Fibroblast of peridontal ligament (primary cell): Measurements from ENCODE around the gene WDFY3.
A peak's percentile ranks its signal among the peaks of the same experiment; 100 is the strongest.

Source experiments
- DNase-seq: peaks from one replicate; pipeline ENCODE4 v3.0.0-alpha.2; 2010; ENCODE audit errors: extremely low read depth

WDFY3 gene

GRCh38 chr4:84952776-84953175 is 13.7 kb downstream of the WDFY3 start:
- no peak for DNase-seq

DNA sequence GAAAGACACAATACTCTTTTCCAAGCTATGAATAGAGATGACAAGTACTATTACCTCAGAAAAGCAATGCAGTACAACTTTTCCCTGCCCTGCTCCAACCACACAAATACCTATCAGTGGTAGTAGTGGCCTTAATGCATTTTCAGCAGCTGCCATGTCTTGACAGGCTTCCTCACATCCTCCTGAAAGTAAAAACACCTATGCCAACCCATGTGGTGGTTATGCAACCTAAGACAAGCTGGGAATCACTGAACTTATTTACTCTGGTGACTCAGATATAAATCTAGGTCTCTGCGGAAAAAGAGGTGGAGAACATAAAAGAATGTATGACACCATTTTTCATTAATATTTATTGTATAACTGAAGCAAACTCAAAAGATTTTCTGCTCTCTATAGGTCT is 14.5 kb downstream of the WDFY3 start:
- peak; percentile 43 for DNase-seq

GRCh38 chr4:84948056-84948455 is 18.4 kb downstream of the WDFY3 start:
- peak; percentile 35 for DNase-seq

GRCh38 chr4:84944947-84945346 is 21.5 kb downstream of the WDFY3 start:
- no peak for DNase-seq

- DNase-seq, result no peak
Measured at GRCh38 chr4:84940960-84941359, 25.5 kb downstream of the WDFY3 start.

DNA sequence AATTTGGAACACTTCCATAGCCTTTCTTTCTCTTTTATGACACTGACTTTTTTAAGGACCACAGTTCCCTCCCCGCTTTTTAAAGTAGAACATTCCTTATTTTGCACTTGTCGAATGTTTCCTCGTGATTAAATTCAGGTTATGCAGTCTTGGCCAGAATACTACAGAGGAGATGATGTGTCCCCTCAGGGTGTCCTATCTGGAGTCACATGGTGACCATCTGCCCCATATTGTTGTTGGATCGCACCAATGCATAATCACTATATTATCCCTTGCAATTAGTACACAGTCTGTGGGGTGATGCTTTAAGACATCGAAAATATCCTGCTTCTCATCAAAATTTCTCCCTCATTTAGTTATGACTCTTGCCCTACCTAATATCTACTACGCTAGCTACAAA is 27.4 kb downstream of the WDFY3 start:
- DNase-seq, result no peak

DNA sequence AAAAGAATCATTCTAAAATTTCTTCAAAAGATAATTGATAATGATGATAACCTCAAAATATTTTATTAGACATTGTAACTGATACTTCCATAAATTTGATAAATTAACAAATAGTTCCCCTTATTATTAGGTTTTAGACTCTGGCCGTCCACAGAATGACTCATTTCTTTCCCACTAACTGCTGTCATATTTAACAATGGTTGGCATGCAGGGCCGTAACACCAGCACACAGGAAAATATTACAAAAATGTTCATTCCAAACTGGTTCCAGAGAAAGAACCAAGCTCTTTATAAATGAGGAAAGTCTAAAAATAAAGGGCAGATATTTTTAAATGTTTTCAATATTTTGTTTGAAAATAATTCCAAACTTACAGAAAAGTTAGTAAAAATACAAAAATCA is 28.2 kb downstream of the WDFY3 start:
- DNase-seq, result peak; percentile 77

- no peak for DNase-seq
Measured at GRCh38 chr4:84937381-84937977, 29.0 kb downstream of the WDFY3 start.

DNA sequence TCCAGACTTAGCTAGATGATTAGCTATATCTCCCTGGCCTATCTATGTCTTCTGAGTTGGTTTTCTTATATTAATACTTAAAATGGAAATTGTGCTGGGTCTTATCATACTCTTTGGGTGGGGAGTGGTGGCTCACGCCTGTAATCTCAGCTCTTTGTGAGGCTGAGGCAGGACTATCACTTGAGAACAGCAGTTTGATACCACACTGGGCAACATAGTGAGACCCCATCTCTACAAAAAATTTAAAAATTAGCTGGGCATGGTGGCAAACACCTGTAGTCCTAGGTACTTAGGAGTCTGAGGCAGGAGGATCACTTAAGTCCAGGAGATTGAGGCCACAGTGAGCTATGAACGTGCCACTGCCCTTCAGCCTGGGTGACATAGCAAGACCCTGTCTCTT is 30.4 kb downstream of the WDFY3 start:
- no peak for DNase-seq

DNA sequence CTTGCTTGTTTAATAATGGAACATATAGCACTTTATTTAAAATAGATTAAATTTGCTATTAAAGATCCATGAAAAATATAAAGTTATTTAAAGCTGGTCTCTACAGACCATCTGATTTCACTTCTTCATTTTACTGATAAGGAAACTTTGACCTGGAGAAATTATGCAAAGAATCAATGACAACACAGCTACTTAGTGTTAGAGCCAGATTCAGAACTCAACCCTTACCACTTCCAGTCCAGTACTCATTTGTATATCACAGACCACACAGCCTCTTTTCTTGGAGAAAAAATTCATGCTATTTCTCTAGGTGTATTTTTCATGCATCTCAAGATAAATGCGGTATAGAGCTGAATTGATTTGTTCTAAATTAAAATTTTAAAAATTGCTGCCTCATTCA is 34.0 kb downstream of the WDFY3 start:
- no peak for DNase-seq

GRCh38 chr4:84931961-84932360 is 34.5 kb downstream of the WDFY3 start:
- DNase-seq, result no peak

GRCh38 chr4:84931274-84931673 is 35.2 kb downstream of the WDFY3 start:
- no peak for DNase-seq

DNA sequence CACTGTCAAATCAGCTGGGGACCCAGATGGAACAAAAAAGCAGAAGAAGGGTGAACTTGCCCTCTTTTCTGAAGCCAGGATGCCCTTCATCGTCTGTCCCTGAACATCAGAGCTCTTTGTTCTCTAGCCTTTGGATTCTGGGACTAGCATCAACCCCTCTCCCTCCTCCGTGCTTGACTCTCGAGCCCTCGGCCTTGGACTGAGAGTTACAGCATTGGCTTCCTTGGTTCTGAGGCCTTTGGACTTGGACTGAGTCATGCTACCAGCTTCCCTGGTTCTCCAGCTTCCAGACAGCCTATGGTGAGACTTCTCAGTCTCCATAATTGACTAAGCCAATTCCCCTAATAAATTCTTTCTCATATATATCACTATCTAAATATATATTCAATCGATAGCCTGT is 38.4 kb downstream of the WDFY3 start:
- no peak for DNase-seq

GRCh38 chr4:84927428-84927827 is 39.1 kb downstream of the WDFY3 start:
- DNase-seq, result no peak

GRCh38 chr4:84925558-84925957 is 40.9 kb downstream of the WDFY3 start:
- DNase-seq, result no peak

DNA sequence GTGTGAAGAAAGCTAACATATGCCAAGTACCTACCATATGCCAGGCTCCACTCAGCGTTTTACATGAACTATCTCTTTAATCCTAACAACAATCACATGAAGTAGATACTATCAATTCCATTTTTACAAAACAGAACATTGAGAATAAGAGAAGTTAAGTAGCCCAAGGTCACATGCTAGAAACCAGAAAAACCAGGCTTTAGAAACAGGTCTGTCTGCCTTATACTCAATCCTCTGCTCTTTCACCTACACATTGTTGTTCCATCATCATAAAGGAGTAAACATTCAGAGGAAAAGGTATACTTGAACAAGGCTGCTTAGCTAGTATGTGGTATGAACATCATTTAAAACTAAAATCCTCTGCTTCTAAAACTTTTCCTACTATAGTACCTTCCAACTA is 42.1 kb downstream of the WDFY3 start:
- DNase-seq, result no peak

DNA sequence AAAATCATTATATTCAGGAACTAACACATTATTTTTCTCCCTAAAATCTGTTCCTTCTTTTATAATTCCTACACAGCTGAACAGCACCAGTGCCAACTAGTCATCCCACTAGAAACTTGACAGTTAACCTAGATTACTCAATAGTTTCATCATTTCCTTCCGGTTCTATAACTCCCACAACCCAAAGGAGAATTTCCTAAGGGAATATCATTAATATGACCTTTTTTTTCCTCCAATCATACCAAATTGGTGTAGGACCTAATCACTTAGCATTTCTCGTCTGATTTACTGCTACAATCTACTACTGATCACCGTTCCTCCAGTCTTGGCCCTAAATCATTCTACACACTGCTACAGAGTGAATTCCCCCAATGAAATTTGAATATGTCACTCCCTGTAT is 45.9 kb downstream of the WDFY3 start:
- peak; percentile 77 for DNase-seq

DNA sequence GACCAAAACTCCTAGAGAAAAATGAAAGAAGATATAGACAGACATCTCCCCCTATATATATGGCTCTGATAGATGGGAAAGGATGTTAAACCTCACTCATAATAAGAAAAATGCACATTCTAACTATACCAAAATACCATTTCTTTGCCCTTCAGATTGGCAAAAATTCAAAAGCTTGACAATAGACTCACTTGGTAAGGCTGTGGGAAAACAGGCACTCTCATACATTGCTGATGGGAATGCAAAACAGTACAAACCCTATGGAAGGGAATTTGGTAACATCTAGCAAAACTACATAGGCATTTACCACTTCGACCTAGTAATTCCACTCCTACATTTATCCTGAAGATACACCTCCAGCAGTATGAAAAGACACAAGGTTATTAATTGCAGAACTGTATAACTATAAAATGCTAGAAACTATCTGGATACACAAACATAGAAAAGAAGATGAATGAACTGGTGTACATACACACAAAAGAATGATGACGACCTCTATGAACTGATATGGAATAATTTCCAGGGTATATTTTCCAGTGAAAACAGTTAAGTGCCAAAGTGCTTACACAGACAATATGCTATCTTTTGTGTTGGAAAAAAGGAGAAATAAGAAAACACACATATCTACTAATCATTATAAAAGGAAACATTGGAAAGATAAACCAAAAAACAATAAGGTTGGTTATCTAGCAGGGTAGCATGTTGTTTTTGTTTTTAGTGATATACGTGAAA is 48.5 kb downstream of the WDFY3 start:
- DNase-seq, result no peak

- no peak for DNase-seq
Measured at GRCh38 chr4:84917086-84917821, 49.2 kb downstream of the WDFY3 start.

GRCh38 chr4:84916227-84916626 is 50.3 kb downstream of the WDFY3 start:
- no peak for DNase-seq

GRCh38 chr4:84915396-84915780 is 51.1 kb downstream of the WDFY3 start:
- peak; percentile 45 for DNase-seq

- no peak for DNase-seq
Measured at GRCh38 chr4:84914686-84915395, 51.6 kb downstream of the WDFY3 start.
